CD4-positive, alpha-beta T cell treated with Interferon alpha-2 for 1 hour (primary cell): ENCODE data around the gene FER1L5.

Experiments used
- DNase-seq, 2 donors: peaks; one replicate each; pipeline ENCODE4 v3.0.0-alpha.2; 2020 to 2022

FER1L5 gene

DNA sequence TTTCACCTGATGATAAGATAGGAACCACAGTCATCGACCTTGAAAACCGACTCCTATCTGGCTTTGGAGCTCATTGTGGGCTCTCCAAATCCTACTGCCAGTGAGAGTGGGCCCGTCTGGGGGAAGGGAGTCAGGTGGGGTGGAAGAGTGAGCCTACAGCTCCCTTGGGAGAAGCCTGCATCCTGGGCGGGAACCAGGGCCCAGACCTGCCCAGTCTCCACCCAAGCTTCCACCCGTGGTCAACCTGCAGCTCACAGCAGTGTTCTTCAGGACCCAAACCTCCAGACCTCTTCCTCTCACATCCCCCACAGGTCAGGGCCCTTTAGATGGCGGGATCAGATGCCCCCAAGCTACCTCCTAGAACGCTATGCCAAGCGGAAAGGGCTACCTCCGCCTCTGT is 57.1 kb downstream of the FER1L5 start:
- DNase-seq: no peak

DNA sequence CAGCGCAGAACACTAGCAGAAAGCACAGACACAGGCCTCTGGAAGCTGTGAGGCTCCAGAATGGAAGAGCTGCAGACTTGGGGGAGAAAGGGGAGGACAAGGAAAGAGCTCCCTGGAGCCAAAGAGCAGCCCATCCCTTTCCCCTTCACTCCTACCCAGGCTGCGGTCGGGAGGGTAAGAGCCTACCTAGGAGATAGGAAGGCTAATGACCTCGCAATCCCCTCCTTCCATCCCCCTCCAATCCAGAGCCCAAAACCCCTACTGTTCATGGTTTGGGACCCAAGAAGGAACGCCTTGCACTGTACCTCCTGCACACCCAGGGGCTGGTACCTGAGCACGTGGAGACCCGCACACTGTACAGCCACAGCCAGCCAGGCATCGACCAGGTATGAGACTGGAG is 57.5 kb downstream of the FER1L5 start:
- no peak for DNase-seq

DNA sequence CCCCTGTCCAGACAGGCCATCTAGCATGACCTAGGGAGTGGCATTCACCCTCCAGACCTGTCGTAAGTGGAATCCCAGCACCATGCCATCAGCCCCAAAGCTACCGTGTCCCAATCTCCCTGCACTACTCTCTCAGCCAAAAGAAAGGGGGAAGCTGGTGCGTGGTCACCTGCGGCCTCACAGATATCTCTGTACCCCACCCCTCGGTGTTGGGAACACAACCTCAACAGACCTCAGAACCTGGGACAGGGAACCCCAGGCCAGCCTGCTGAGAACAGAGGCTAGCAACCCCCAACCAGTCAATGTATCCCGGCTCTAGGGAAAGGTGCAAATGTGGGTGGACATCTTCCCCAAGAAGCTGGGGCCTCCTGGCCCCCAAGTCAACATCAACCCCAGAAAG is 59.1 kb downstream of the FER1L5 start:
- DNase-seq: no peak

DNA sequence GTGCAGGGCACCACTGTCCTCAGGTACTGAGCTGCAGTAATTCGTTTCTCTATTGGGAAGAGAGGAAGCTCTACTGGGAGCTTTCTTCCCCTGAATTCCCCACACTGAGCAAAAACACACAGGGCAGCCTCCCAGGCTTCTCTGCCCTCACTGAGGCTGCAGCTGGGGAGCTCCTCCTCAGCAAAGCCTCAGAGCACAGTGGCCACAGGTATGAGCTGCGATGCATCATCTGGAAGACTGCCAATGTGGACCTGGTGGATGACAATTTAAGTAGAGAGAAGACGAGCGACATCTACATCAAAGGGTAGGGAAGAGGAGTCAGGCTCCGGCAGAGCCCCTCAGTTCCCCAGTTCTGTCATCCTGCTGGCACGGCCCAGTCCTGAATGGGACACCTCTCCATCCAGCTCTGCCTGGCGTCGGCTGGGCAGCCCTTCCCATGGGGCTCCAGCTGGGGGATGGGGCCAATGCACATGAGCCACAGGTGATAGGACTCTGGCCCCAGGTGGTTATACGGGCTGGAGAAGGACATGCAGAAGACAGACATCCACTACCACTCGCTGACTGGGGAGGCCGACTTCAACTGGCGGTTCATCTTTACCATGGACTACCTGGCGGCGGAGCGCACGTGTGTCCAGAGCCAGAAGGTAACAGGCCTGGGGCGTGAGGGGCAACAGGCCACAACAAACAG is 59.7 kb downstream of the FER1L5 start:
- no peak for DNase-seq

DNA sequence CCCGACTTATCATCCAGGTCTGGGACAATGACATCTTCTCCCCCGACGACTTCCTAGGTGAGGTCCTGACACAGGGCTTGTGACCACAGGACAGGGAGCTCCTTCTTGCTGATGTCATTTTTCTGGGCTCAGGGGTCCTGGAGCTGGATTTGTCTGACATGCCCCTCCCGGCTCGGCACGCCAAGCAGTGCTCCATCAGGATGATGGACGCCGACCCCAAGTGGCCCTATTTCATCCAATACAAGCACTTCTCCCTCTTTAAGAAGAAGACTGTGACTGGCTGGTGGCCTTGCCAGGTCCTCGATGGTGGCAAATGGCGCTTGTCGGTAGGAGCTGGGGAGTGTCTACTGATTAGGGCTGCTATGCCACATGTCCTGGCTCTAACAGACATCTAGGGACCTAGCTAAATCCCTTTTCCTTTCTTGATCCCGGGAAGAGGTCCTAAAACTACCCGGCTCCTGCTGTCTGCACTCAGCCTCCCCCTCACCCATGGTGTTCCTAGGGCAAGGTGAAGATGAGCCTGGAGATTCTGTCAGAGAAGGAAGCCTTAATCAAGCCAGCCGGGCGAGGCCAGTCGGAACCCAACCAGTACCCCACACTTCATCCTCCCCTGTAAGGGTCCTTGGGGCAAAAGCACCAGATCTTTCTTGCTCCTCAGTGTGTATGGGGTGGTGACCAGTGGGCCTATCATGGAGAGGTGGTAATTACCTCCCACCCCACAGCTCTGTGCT is 60.6 kb downstream of the FER1L5 start:
- DNase-seq: no peak

DNA sequence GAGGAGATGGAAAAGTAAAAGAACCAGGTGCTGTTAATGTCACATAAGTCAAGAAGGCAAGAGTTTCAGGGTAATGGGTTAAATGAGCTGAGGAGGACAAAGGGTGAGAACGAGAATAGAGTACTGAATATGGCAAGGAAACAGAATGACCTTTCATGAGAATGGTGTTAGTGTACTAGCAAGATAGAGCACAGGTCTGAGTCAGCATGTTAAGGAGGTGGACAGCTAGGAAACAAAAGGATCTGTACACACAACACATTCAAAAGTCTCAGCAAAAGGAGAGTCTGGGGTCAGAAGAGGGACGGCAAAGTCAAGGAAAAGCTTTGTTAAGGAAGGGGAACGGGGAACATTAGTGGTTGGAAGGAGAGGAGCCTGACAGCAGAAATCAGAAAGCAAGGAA is 68.4 kb downstream of the FER1L5 start:
- no peak for DNase-seq

DNA sequence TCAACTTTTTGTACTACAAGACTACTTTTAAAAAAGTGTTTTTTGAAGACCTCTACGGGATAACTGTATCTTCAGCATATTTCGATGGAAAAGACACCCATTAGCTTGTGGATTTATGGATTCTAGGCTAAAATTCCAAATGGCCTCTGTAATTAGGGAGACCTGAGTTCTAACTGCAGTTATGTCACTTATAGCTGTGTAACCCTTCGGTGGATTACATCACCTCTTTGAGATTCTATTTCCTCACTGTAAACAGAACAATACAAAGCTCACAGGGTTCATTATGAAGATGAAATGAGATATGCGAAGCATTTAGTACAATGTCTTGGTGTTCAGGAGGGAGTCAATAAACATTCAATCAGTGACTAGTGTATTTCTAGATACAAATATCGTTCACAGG is 73.1 kb downstream of the FER1L5 start:
- no peak for DNase-seq

DNA sequence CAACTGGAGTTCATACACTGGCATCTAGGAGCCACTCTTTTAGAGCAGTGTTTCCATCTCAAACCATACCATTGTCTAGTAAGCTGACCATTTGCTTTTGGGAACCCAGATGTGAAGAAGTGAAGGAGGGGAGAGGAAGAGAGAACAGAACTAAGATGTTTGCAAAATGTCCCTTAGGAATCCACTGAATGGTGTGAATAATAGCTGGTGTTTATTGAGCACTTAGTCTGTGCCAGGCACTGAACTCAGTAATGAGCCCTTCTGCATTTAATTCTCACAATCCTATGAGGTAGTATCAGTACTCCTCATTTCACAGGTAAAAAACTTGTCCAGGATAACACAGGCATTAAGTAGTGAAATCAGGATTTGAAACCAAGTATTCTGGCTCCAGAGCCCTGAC is 73.8 kb downstream of the FER1L5 start:
- DNase-seq: no peak

DNA sequence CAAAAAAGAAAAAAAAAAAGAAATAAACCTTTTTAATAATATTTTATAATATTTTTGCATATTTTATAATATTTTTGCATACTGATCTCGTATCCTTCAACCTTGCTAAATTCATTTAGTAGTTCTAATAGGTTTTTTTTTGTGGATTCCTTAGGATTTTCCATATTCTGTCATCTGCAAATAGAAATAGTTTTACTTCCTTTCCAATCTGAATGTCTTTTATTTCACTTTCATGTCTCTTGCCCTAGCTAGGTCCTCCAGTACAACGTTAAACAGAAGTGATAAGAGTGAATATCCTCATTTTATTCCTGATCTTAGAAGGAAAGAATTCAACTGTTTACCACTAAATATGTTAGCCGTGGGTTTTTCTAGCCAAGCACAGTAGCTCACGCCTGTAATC is 83.6 kb downstream of the FER1L5 start:
- no peak for DNase-seq

DNA sequence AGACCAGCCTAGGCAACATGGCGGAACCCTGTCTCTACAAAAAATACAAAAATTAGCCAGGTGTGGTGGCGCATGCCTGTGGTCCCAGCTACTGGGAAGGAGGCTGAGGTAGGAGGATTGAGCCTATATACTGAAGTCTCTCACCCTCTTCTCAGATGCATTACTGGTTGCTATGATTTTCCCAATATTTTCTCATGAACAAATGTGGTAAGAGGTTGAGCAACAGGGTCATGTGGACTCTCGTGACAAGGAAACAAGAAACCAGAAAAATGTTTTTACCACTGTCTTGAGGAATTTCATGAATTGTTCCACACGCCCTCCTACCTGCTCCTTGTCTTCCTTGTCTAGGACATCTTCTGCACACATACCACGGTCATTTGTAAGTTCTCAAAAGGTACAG is 84.9 kb downstream of the FER1L5 start:
- no peak for DNase-seq

DNA sequence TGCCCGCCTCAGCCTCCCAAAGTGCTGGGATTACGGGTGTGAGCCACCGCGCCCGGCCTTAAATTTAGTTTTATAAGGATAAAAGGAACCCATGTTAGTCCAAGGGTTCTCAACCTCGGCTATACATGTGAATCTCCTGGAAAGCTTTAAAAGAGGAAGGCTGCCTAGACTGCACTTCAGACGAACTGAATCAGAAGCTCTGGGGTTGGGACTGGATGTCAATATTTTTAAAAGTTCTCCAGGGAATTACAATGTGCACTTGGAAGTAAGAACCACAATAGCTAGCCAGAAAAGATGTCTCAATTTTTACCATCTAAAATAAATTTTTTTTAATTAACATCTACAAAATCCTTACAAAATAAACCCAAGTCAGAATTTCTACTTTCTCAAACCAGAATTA is 87.2 kb downstream of the FER1L5 start:
- no peak for DNase-seq

DNA sequence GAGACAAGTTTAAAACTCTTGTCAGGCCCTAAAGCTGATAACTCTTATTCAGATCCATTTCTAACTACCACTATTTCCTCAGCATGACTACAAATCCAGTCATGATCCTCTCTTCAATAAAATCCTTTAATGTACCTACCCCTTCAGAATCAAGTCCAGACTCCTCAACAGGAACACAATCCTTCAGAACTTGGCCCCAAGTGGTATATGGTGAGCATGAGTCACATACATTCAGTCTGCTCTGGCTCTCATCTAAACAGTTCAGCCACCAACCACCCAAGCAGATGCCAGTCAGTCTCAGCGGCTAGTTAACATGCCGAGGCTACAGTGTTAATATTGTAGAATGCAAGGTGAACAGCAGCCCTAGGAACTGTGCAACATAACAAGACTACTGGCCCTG is 87.6 kb downstream of the FER1L5 start:
- DNase-seq: no peak

DNA sequence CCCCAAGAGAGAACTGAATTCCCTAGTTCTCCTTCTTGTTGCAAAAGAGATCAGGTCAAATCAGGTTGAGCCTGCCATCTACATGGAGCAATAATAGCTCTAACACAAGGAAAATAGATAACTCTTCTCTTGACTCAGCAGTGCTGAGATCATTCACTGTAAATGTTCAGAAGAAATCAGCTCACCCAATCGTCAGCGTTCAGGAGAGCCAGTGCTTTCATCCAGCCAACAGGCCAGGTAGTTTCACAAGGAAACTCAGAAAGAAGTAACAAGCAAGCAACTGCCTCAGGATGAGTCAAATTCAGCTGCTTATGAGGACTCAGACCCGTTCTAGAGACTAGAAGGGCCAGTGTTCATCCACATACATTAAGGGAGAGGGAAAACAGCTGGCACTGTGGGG is 91.4 kb downstream of the FER1L5 start:
- no peak for DNase-seq

DNA sequence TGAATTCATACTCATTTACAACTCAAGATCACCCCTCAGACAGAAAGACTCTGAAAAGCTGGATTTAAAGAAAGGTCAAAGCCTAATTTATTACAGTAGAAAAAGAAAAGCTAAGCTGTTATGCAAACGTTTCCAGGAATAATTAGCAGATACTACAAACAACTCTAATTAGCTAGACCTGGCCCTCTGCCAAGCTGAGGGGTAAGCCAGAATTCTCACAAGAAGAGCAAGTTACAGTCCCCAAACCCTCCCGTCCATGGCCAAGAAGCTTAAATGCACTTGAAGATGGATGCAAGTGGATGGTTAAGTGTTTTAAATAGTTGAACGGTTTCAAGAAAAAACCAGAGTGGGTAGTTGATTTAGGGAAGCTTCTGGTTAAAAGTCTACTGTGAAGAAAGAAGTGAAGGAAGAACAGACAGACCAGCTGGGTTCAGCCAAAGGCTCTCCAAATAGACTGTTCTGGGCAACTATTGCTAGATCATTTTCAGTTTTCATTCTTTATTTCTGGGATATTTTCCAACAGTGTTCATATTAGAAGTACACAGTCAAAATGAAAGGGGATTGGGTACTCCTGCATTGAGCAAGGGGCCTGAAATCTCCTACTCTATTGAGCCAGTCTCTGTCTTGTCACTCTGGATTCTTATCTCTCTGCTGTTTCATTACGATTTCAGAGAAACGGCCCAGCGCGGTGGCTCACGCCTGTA is 92.5 kb downstream of the FER1L5 start:
- DNase-seq: no peak

DNA sequence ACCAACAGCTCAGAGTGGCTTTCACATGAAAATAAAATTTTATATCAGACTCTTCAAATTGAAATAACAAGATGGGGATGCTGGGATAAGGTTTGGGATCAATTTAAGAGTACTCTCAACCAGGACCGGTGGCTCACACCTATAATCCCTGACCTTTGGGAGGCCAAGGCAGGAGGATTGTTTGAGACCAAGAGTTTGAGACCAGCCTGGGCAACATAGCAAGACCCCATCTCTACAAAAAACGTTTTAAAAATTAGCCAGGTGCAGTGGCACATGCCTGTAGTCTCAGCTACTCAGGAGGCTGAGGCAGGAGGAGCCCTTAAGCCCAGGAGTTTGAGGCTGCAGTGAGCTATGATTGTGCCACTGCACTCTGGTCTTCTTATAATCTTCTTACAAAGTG is 94.7 kb downstream of the FER1L5 start:
- no peak for DNase-seq

DNA sequence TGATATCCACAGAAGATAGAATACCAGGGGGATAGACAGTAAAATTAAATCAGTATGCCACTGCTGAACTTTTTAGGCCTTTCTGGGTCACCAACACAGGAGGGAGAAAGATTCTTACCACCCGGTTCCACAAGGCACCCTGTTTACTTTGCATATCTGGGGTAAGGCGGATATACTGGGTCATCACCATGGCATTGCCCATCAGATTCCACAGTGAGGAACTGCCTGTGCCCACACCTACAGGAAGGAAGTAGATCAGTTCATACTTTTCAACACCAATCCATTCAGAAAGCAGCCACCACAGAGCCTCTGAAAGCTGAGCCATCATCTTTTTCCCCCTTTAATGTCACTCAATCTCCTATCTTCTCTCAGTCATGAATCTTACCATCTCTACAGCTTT is 95.3 kb downstream of the FER1L5 start:
- DNase-seq: peak in 1 of 2 donors; percentile 44

DNA sequence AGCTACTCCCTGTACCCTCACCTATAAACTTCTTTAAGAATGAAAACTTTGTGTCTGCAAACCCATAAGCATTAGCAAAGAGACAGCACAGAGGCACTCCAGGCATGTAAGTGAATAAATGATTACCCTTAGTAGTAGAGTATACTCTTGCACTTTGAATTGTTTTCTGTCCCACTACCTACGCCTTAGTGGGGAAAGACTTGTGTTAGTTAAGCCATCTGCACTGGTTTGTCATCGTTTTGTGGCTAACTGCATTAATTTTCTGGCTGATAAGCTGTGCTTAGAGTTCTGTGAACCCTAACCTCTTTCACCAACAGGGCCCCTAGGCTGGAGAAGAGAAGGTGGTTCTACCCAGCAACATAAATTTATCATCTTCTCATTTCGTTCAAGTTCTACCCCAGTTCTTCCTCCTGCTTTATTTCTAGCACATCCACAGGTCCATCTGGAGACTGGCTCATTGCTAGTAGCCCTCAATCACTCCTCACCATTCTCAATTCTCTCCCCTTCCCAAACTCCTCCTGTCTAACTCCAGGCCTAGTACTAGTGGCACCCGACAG is 96.6 kb downstream of the FER1L5 start:
- DNase-seq: no peak

DNA sequence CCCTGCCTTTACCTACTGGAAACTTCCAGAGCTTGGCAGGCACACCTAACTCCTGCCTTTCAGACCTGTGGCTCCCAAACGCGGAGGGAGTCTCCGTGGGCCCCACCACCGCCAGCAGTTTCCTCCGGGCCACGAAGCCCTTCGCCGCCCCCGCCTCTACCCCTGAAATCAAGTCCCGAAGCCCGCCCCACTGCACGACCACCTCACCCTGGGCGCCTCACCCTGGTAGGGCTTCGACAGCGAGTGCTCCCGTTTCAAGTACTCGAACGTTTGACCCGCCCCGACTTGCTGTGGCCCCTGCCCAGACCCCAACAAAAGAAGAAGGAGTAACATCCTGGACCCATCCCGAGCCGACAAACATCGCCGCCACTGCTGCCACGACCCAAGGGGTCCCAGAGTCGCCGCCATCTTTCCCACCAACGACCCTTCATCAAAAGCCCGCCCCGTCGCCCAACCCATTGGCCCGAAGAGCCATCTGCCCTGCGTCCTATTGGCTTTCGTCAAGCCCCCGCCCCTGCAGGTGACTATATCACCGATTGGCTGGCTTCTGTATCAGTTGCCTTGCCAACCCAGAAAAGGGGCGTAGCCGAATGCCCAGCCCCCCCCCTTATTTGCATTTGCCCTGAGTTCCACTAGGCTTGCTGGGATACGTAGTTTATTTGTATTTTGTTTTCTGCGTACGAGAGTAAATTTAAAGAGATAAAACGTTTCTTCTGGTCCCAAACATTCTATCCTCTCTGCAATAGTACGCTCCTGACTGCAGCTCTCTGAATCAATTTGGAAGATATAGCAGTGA is 97.3 kb downstream of the FER1L5 start, which contains the start of gene LMAN2L:
TSS of gene LMAN2L (minus strand) at position 432 of the 796 bp plus-strand sequence. CDS start at position 408, 24 bp downstream.
- peak; percentile 97 to 98 for DNase-seq

DNA sequence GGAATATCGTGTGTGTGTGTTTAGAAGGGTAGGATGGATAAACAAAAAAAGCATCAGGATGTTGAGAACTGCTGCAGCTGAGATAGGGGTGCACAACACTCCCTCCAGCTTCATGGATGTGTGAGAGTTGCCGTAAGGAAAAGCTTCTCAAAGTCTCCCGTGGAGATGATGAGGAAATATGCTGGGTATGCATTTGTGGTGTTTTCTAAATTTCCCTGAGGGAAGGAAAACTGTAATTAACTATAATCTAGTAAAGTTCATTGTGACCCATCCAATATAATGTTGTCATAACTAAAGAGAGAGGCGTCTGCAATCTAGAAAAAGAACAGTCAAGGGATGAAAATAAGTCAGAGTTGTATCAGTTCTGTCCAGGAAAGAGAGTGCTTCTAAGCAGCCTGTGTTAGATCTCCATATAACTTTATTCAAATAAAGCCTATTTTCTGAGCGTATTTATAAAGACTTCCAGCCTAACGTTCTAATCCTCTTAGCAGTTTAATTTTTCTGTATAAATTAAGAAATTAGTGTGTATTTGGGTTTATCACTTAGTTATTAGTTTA is 104.6 kb downstream of the FER1L5 start:
- DNase-seq: no peak

DNA sequence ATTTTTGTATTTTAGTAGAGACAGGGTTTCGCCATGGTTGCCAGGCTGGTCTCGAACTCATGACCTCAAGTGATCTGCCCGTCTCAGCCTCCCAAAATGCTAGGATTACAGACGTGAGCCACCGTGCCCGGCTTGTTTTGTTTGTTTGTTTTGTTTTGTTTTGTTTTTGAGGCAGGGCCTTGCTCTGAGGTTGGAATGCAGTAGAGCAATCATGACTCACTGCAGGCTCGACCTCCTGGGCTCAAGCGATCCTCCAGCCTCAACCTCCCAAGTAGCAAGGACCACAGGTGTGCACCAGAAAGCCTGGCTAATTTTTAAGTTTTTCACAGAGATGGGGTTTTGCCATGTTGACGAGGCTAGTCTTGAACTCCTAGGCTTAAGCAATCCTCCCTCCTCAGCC is 109.2 kb downstream of the FER1L5 start:
- DNase-seq: no peak

DNA sequence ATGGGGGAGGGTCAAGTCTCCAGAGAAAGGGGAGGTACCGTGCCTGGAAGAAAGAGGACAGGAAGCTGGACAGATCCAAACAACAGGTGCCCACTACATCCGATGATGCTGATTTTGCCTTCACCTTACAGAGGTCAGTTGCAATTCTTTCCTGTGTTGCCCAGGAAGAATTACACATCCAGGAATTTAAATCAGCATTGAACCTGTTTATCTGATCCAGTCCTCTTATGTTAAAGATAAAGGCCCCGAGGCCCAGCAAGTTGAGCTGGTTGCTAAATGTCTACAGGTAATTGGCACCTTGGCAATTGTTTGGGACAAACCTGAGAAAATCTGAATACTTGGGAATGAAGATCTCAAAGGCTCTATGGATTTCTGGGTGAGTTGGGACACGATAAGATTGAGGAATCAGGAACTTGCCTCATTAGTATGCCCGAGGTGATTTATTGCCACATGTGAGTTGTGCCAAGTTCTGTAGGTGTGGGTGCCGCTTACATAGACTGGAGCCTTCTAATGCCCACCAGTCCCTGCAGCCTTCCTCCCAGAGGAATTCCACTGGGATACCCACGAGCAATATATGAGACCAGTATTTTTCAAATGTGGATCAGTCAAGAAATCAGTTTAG is 111.2 kb downstream of the FER1L5 start:
- no peak for DNase-seq

DNA sequence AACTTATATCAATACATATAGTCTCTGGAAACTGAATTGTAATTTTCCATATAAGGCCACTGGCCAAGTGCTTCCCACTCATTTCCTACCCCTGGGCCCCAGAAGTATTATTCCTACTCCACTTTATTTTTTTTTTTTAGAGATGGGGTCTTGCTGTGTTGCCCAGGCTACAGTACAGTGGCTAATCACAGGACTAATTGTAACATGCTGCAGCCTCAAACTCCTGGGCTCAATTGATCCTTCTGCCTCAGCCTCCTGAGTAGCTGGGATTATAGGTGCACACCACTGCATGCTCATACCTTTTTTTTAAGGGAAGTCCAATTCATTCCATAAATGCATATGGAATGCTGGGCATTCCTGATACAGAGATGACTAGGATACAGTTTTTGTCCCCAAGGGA is 111.8 kb downstream of the FER1L5 start:
- DNase-seq: no peak
